Ectodermal cell (in vitro differentiated cells): Measurements from ENCODE around the gene CCL5.

Experiments
- H3K27ac ChIP-seq: 2 replicates; pipeline ENCODE4 v1.7.0; 2013; ENCODE audit warnings: mild to moderate bottlenecking, low read depth, low read length; ENCODE audit not compliant: insufficient read depth, poor library complexity, severe bottlenecking
- H3K27me3 ChIP-seq: 2 replicates; pipeline ENCODE4 v1.7.0; 2013; ENCODE audit warnings: mild to moderate bottlenecking, low read length; ENCODE audit not compliant: insufficient read depth, control insufficient read depth, poor library complexity, severe bottlenecking
- H3K36me3 ChIP-seq: one replicate; pipeline ENCODE4 v1.7.0; 2013; ENCODE audit warnings: low read length; ENCODE audit not compliant: control insufficient read depth, insufficient read depth
- H3K4me1 ChIP-seq: one replicate; pipeline ENCODE4 v1.7.0; 2013; ENCODE audit warnings: low read length; ENCODE audit not compliant: control insufficient read depth, insufficient read depth
- H3K4me3 ChIP-seq: 2 replicates; pipeline ENCODE4 v1.7.0; 2013; ENCODE audit warnings: low read depth, low read length, control low read depth; ENCODE audit not compliant: insufficient read depth
- H3K9me3 ChIP-seq: 2 replicates; pipeline ENCODE4 v1.7.0; 2013; ENCODE audit warnings: mild to moderate bottlenecking, low read length, moderate library complexity; ENCODE audit not compliant: control insufficient read depth
- WGBS, 2 experiments: methylation state at CpG; one replicate each; pipeline ENCODE4 v1.1.7; 2013; ENCODE audit warnings: missing lambda C conversion rate in 2 of 2; 5-methylcytosine and 5-hydroxymethylcytosine counted together

CCL5 gene

DNA sequence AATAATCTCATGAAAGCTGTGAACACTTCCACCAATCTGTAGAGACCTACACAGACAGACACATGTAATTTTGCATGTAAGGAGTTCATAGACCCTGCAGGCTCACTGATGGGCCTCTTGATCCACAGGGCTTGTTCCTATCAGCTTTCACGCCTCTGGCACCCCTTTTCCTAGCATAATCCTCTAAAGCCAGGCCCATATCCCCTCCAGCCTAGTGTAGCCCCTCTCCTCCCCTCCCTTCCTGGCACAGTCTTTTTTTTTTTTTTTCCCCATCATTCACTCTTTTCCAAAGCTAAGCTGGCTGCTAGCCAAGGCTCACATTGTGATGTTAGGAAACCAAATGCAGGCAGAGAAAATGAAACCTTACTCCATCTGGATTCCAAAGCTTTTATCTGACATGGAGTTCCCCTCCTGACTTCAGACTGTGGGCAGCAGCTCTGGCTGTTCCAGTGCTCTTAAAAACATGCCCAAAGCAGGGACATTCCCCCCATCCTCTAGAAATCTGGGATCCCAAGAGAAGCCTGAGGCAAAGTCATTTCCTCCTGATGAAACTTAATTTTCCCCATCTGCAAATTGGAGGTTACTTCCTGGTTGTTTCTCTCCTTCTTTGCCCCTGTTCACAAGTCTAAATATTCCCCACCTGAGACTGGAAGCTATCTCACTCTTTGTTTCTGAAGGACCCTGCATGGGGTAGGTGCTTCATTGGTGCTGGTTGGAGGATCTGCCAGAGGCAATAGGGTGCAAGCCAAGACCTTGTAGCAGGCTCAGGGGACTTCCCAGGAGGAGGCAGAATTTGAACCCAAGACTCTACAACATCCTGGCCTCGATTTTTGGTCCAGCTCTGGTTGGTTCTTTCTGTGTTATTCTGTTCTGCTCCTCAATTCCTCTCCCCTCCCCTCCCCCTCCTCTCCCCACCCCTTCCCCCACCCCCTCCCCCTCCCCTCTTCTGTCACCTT, 9.9 kb upstream of the CCL5 start:
- Histone ChIP-seq H3K36me3 (no peaks in the 10 kb centered on the region), H3K4me3 (no peak overlapping the region), H3K4me1 (no peaks in the 10 kb centered on the region), H3K27me3 (no peaks in the 10 kb centered on the region), H3K27ac (no peak overlapping the region), H3K9me3 (no peaks in the 10 kb centered on the region)
- WGBS, 2 experiments = 86 to 89% methylated on average over 2 of the region's 2 CpGs

- H3K4me3 ChIP-seq = no peak overlapping the region
These were observed 9.1 kb upstream of the CCL5 start for GRCh38 chr17:35889241-35889640.

DNA sequence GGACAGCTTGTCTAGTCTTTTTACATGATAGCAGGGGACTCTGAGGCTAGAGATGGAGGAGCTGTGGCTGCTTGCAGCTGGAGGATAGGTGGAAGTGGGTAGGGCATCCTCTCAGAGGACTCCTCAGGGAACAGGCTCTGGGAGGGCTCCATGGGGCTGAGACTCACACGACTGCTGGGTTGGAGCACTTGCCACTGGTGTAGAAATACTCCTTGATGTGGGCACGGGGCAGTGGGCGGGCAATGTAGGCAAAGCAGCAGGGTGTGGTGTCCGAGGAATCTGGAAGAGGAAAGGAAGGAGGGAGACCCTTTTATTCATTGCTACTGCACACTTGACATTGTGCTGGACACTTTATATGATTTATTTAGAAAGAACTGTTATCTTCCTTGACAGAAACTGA, 1.8 kb downstream of the CCL5 start:
- Histone ChIP-seq H3K9me3 (no peaks in the 10 kb centered on the region), H3K4me3 (no peak overlapping the region), H3K27ac (no peak overlapping the region), H3K4me1 (no peaks in the 10 kb centered on the region), H3K36me3 (no peaks in the 10 kb centered on the region), H3K27me3 (no peaks in the 10 kb centered on the region)
- 85 to 97% methylated on average over 4 of the region's 4 CpGs for WGBS, 2 experiments

More at GRCh38 chr17:35889241-35889640, 9.1 kb upstream of the CCL5 start:
- Histone ChIP-seq H3K27ac (no peak overlapping the region), H3K27me3 (no peaks in the 10 kb centered on the region), H3K4me1 (no peaks in the 10 kb centered on the region), H3K9me3 (no peaks in the 10 kb centered on the region), H3K36me3 (no peaks in the 10 kb centered on the region)
- WGBS, 2 experiments = 96 to 100% methylated on average over 2 of the region's 2 CpGs

- H3K27ac ChIP-seq = no peak overlapping the region
- H3K36me3 ChIP-seq = no peaks in the 10 kb centered on the region
- H3K27me3 ChIP-seq = no peaks in the 10 kb centered on the region
- no peaks in the 10 kb centered on the region for H3K4me1 ChIP-seq
- H3K9me3 ChIP-seq = no peaks in the 10 kb centered on the region
- no peak overlapping the region for H3K4me3 ChIP-seq
These were observed 2.7 kb downstream of the CCL5 start for GRCh38 chr17:35877345-35878029.

- WGBS, 2 experiments = 91 to 94% methylated on average over 3 of the region's 3 CpGs
- Histone ChIP-seq H3K27me3 (no peaks in the 10 kb centered on the region), H3K9me3 (no peaks in the 10 kb centered on the region), H3K27ac (no peak overlapping the region), H3K36me3 (no peaks in the 10 kb centered on the region), H3K4me3 (no peak overlapping the region), H3K4me1 (no peaks in the 10 kb centered on the region)
These were observed 3.6 kb downstream of the CCL5 start for GRCh38 chr17:35876534-35876933.

DNA sequence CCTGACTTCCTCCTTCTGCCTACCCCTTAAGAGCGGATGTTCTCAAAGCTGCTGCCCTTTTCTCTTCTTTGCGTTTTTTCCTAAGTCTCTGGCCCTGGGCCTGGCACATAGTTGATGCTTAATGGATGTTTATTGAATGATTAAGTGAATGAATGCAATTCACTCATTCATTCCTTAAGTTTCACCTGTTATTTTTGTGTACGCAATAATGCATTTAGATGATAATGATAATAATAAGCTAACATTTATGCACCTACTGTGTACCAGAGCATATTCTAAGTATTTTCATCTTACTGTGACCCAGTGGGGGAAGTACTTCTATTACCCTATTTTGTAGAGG, 4.4 kb downstream of the CCL5 start:
- Histone ChIP-seq H3K4me3 (no peak overlapping the region), H3K36me3 (no peaks in the 10 kb centered on the region), H3K27ac (no peak overlapping the region), H3K27me3 (no peaks in the 10 kb centered on the region), H3K9me3 (no peaks in the 10 kb centered on the region), H3K4me1 (no peaks in the 10 kb centered on the region)
- WGBS, 2 experiments = 80 to 100% methylated on average over 1 of the region's 3 CpGs

- Histone ChIP-seq H3K4me3 (no peak overlapping the region), H3K36me3 (no peaks in the 10 kb centered on the region), H3K27ac (no peak overlapping the region), H3K27me3 (no peaks in the 10 kb centered on the region), H3K4me1 (no peaks in the 10 kb centered on the region), H3K9me3 (no peaks in the 10 kb centered on the region)
- WGBS, 2 experiments = 87 to 91% methylated on average over 5 of the region's 5 CpGs
These were observed 4.9 kb downstream of the CCL5 start for GRCh38 chr17:35875072-35875799.

- Histone ChIP-seq H3K27ac (no peak overlapping the region), H3K9me3 (no peaks in the 10 kb centered on the region), H3K36me3 (no peaks in the 10 kb centered on the region), H3K4me1 (no peaks in the 10 kb centered on the region), H3K27me3 (no peaks in the 10 kb centered on the region), H3K4me3 (no peak overlapping the region)
- WGBS, 2 experiments = 92 to 96% methylated on average over 12 of the region's 12 CpGs
These were observed 7.8 kb downstream of the CCL5 start for GRCh38 chr17:35872196-35872980.

GRCh38 chr17:35870906-35871819, 9.0 kb downstream of the CCL5 start:
- Histone ChIP-seq H3K36me3 (no peaks in the 10 kb centered on the region), H3K9me3 (no peaks in the 10 kb centered on the region), H3K27me3 (no peaks in the 10 kb centered on the region), H3K27ac (no peak overlapping the region), H3K4me3 (no peak overlapping the region), H3K4me1 (no peaks in the 10 kb centered on the region)
- 91% methylated on average over 8 of the region's 8 CpGs for WGBS, 2 experiments
